SK-N-SH treated with all-trans-retinoic acid at 6 μM for 48 hours (cell line): ENCODE measurements around the gene CEMIP2.

ENCODE experiments used
- ATAC-seq: fragments of 200-7000 bp; cut with Tn5 transposase; 3 replicates; pipeline ENCODE4 v1.9.1; 2020; ENCODE audit warnings: mild to moderate bottlenecking, moderate library complexity
- ARNTL ChIP-seq: fragments of 450-650 bp; formaldehyde crosslinking; IDR thresholded peaks from 2 replicates; pipeline ENCODE4 v1.5.0; 2020; ENCODE audit warnings: low read depth, mild to moderate bottlenecking, moderate library complexity, borderline replicate concordance
- BACH2 ChIP-seq: fragments of 250-450 bp; sonication (Bioruptor Pico); IDR thresholded peaks from 2 replicates; pipeline ENCODE4 v1.9.0; 2021; ENCODE audit warnings: mild to moderate bottlenecking, borderline replicate concordance
- CREB5 ChIP-seq: fragments of 250-450 bp; sonication (Bioruptor Pico); IDR thresholded peaks from 2 replicates; pipeline ENCODE4 v1.5.1; 2020; ENCODE audit warnings: low read depth, mild to moderate bottlenecking, moderate library complexity
- CSRNP3 ChIP-seq: fragments of 250-450 bp; sonication (Bioruptor Pico); IDR thresholded peaks from 2 replicates; pipeline ENCODE4 v1.5.1; 2021; ENCODE audit warnings: mild to moderate bottlenecking, moderate library complexity
- ESRRG ChIP-seq: fragments of 250-450 bp; sonication (Bioruptor Pico); IDR thresholded peaks from 2 replicates; pipeline ENCODE4 v1.6.1; 2021; ENCODE audit warnings: mild to moderate bottlenecking
- GLIS3 ChIP-seq: fragments of 250-450 bp; sonication (Bioruptor Pico); IDR thresholded peaks from 2 replicates; pipeline ENCODE4 v1.5.0; 2020; ENCODE audit warnings: mild to moderate bottlenecking, moderate library complexity
- ISL1 ChIP-seq: fragments of 250-450 bp; sonication (Bioruptor Pico); IDR thresholded peaks from 2 replicates; pipeline ENCODE4 v2.1.2; 2022; ENCODE audit warnings: mild to moderate bottlenecking, moderate library complexity
- OSR1 ChIP-seq: fragments of 250-450 bp; sonication (Bioruptor Pico); IDR thresholded peaks from 2 replicates; pipeline ENCODE4 v1.8.0; 2022; ENCODE audit warnings: moderate library complexity, mild to moderate bottlenecking, inconsistent platforms
- PATZ1 ChIP-seq: fragments of 250-450 bp; sonication (Bioruptor Pico); IDR thresholded peaks from 2 replicates; pipeline ENCODE4 v1.8.0; 2020; ENCODE audit warnings: mild to moderate bottlenecking, moderate library complexity, borderline replicate concordance
- PPARA ChIP-seq: fragments of 250-450 bp; sonication (Bioruptor Pico); IDR thresholded peaks from 2 replicates; pipeline ENCODE4 v1.5.0; 2020; ENCODE audit warnings: mild to moderate bottlenecking, borderline replicate concordance
- RARB ChIP-seq: fragments of 250-450 bp; sonication (Bioruptor Pico); IDR thresholded peaks from 2 replicates; pipeline ENCODE4 v1.8.0; 2021; ENCODE audit warnings: mild to moderate bottlenecking, moderate library complexity
- SNAI2 ChIP-seq: fragments of 250-450 bp; sonication (Bioruptor Pico); IDR thresholded peaks from 2 replicates; pipeline ENCODE4 v1.5.0; 2020; ENCODE audit warnings: mild to moderate bottlenecking, moderate library complexity
- TCF4 ChIP-seq: fragments of 250-450 bp; sonication (Bioruptor Pico); IDR thresholded peaks from 2 replicates; pipeline ENCODE4 v1.8.0; 2021; ENCODE audit warnings: mild to moderate bottlenecking, moderate library complexity, borderline replicate concordance
- TSHZ2 ChIP-seq: fragments of 250-450 bp; sonication (Bioruptor Pico); IDR thresholded peaks from 2 replicates; pipeline ENCODE4 v1.5.0; 2020; ENCODE audit warnings: mild to moderate bottlenecking, moderate library complexity
- ZC3H10 ChIP-seq: fragments of 250-450 bp; sonication (Bioruptor Pico); IDR thresholded peaks from 2 replicates; pipeline ENCODE4 v1.5.1; 2021; ENCODE audit warnings: mild to moderate bottlenecking, moderate library complexity
- ZFP3 ChIP-seq: fragments of 250-450 bp; sonication (Bioruptor Pico); IDR thresholded peaks from 2 replicates; pipeline ENCODE4 v1.5.0; 2020; ENCODE audit warnings: mild to moderate bottlenecking, moderate library complexity
- ZNF565 ChIP-seq: fragments of 450-650 bp; formaldehyde crosslinking; conservative IDR thresholded peaks from 2 replicates; pipeline ENCODE4 v1.5.0; 2020; ENCODE audit warnings: low read depth, mild to moderate bottlenecking, moderate library complexity
- ZNF70 ChIP-seq: fragments of 450-650 bp; formaldehyde crosslinking; IDR thresholded peaks from 2 replicates; pipeline ENCODE4 v1.5.0; 2020; ENCODE audit warnings: mild to moderate bottlenecking, moderate library complexity
- ZNF8 ChIP-seq: fragments of 450-650 bp; formaldehyde crosslinking; IDR thresholded peaks from 2 replicates; pipeline ENCODE4 v1.5.0; 2020; ENCODE audit warnings: mild to moderate bottlenecking, moderate library complexity

CEMIP2 gene

GRCh38 chr9:71767163-71767775 is 1.0 kb downstream of the CEMIP2 start:
- no peak for ATAC-seq
- TF ChIP-seq GLIS3 (no peak), SNAI2 (no peak), ZFP3 (CRISPR knock-in tag) (no peak), ZNF8 (CRISPR knock-in tag) (no peak)

GRCh38 chr9:71766663-71767062 is 1.6 kb downstream of the CEMIP2 start:
- no peak for TF ChIP-seq ZC3H10 (CRISPR knock-in tag)
- no peak for TF ChIP-seq ESRRG (CRISPR knock-in tag)
- no peak for TF ChIP-seq ISL1 (CRISPR knock-in tag)
- TF ChIP-seq PPARA (CRISPR knock-in tag): no peak
- no peak for TF ChIP-seq RARB (CRISPR knock-in tag)
- TF ChIP-seq ARNTL (CRISPR knock-in tag): no peak
- TF ChIP-seq BACH2 (CRISPR knock-in tag): no peak
- TF ChIP-seq ZFP3 (CRISPR knock-in tag): no peak
- TF ChIP-seq GLIS3: no peak
- TF ChIP-seq TCF4 (CRISPR knock-in tag): no peak
- TF ChIP-seq TSHZ2 (CRISPR knock-in tag): no peak
- TF ChIP-seq CSRNP3 (CRISPR knock-in tag): no peak
- TF ChIP-seq, all 23 proteins: peak for 0
- no peak for ATAC-seq

- ATAC-seq: no peak
- TF ChIP-seq ISL1 (CRISPR knock-in tag) (no peak), RARB (CRISPR knock-in tag) (no peak), ZNF70 (CRISPR knock-in tag) (no peak), CREB5 (no peak), PPARA (CRISPR knock-in tag) (no peak), TCF4 (CRISPR knock-in tag) (no peak), OSR1 (CRISPR knock-in tag) (no peak), ZNF565 (CRISPR knock-in tag) (no peak), BACH2 (CRISPR knock-in tag) (no peak), SNAI2 (no peak)
These were observed 2.6 kb downstream of the CEMIP2 start for GRCh38 chr9:71765693-71766092.

GRCh38 chr9:71764891-71765290 is 3.4 kb downstream of the CEMIP2 start:
- TF ChIP-seq CSRNP3 (CRISPR knock-in tag): no peak

GRCh38 chr9:71764463-71764862 is 3.9 kb downstream of the CEMIP2 start:
- no peak for ATAC-seq

More at GRCh38 chr9:71764891-71765290, 3.4 kb downstream of the CEMIP2 start:
- ATAC-seq: no peak

More at GRCh38 chr9:71764463-71764862, 3.9 kb downstream of the CEMIP2 start:
- TF ChIP-seq ZNF565 (CRISPR knock-in tag) (no peak), CREB5 (no peak), PATZ1 (no peak), ZC3H10 (CRISPR knock-in tag) (no peak)
